Smooth muscle cell (in vitro differentiated cells): ENCODE measurements around the gene ULBP2. TPM values are rescaled to one million over a fixed set of nuclear protein-coding genes. Genes with fewer than 3 reads are reported as not detected.
"Not testable (repeated sequence)": the region's sequence is repeated elsewhere in the genome, so short reads cannot be mapped to it uniquely, and the experiment has no call there.

ENCODE experiments used
- DNase-seq: peaks from one replicate; lab custom pipeline; 2025; ENCODE audit not compliant: unreplicated experiment; lab: John Stamatoyannopoulos, UW
- H2AFZ ChIP-seq: fragments of 200-600 bp; sonication (generic); 2 replicates; pipeline ENCODE4 v1.6.0; 2016; ENCODE audit warnings: antibody characterized with exemption, low read depth, mild to moderate bottlenecking
- H3F3A ChIP-seq: fragments of 200-600 bp; sonication (generic); 2 replicates; pipeline ENCODE4 v1.6.0; 2017; ENCODE audit warnings: antibody characterized with exemption, low read depth
- H3K27ac ChIP-seq: fragments of 200-600 bp; sonication (generic); 2 replicates; pipeline ENCODE4 v1.5.1; 2016; ENCODE audit warnings: low read depth, mild to moderate bottlenecking
- H3K27me3 ChIP-seq: fragments of 200-600 bp; sonication (generic); 2 replicates; pipeline ENCODE4 v1.6.1; 2016; ENCODE audit warnings: low read depth, mild to moderate bottlenecking
- H3K36me3 ChIP-seq: fragments of 200-600 bp; sonication (generic); 2 replicates; pipeline ENCODE4 v1.5.1; 2016; ENCODE audit warnings: low read depth
- H3K4me1 ChIP-seq: fragments of 200-600 bp; sonication (generic); 2 replicates; pipeline ENCODE4 v1.5.1; 2016; ENCODE audit warnings: low read depth
- H3K4me2 ChIP-seq: fragments of 200-600 bp; sonication (generic); 2 replicates; pipeline ENCODE4 v1.6.0; 2016; ENCODE audit warnings: mild to moderate bottlenecking
- H3K4me3 ChIP-seq: fragments of 200-600 bp; sonication (generic); 2 replicates; pipeline ENCODE4 v1.5.1; 2016; ENCODE audit warnings: mild to moderate bottlenecking
- H3K79me2 ChIP-seq: fragments of 200-600 bp; sonication (generic); 2 replicates; pipeline ENCODE4 v1.6.0; 2016; ENCODE audit warnings: low read depth, mild to moderate bottlenecking
- H3K9ac ChIP-seq: fragments of 200-600 bp; sonication (generic); 2 replicates; pipeline ENCODE4 v1.6.0; 2016; ENCODE audit warnings: low read depth
- H3K9me3 ChIP-seq: fragments of 200-600 bp; sonication (generic); replicated peaks from 2 replicates; pipeline ENCODE4 v1.5.1; 2016; ENCODE audit warnings: low read depth
- H4K20me1 ChIP-seq: fragments of 200-600 bp; sonication (generic); 2 replicates; pipeline ENCODE4 v1.6.0; 2016; ENCODE audit warnings: low read depth
- CTCF ChIP-seq: fragments of 200-600 bp; sonication (generic); IDR thresholded peaks from 2 replicates; pipeline ENCODE4 v1.5.1; 2017; ENCODE audit warnings: borderline replicate concordance, mild to moderate bottlenecking, antibody characterized with exemption; ENCODE audit not compliant: insufficient read depth, poor library complexity, severe bottlenecking
- WGBS: methylation state at CpG from one replicate; pipeline ENCODE4 v1.1.7; 2016; ENCODE audit warnings: low lambda C conversion rate; 5-methylcytosine and 5-hydroxymethylcytosine counted together
- polyA plus RNA-seq: library from polyadenylated mRNA; unstranded; fragments of >200 nt; fragmentation: Nextera tagmentation; extraction: Ambion mirVana; gene quantifications from 2 replicates; pipeline ENCODE4 v1.2.1, GENCODE V29; 2016
- total RNA-seq: library from RNA; depleted of rRNA; stranded (reverse); fragments of >200 nt; gene quantifications from 2 replicates; pipeline ENCODE4 v1.2.3, GENCODE V29; 2014

The ULBP2 gene
- total and polyA plus RNA-seq, 2 experiments from 2014 or later: 8.8 to 11.7 TPM

- Histone ChIP-seq H4K20me1 (no peaks in the 10 kb centered on the region), H3F3A (no peaks in the 10 kb centered on the region), H3K4me2 (no peak overlapping the region), H2AFZ (no peak overlapping the region), H3K9me3 (no peaks in the 10 kb centered on the region), H3K36me3 (no peaks in the 10 kb centered on the region), H3K9ac (no peak overlapping the region), H3K27me3 (peaks cover 74% of the 10 kb centered on the region), H3K27ac (no peak overlapping the region), H3K79me2 (no peaks in the 10 kb centered on the region), H3K4me3 (no peak overlapping the region), H3K4me1 (no peaks in the 10 kb centered on the region)
- no peak for TF ChIP-seq CTCF
- 42% methylated on average over 6 of the region's 6 CpGs for WGBS
- no peak for DNase-seq
Measured at GRCh38 chr6:149940672-149940982, 1.2 kb upstream of the ULBP2 start.

DNA sequence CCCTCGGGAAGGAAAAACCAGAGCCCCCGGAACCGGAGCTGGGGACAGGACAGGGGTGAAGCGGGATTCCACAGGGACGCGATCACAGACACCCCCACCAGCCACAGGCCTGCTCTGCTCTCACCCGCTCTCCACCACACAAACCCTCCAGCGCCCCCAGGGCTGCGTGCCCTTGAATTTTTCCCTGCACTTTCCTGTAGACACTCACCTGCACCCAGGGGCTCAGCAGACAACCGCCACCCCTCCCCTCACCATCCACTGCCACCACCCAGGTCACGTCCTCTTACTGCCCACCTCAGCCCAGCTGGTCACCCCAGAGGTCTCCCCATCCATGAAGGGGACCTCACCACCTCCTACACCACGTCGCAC lies 631 bp downstream of the ULBP2 start:
- Histone ChIP-seq H3F3A (no peaks in the 10 kb centered on the region), H3K79me2 (no peaks in the 10 kb centered on the region), H3K4me3 (peak overlapping the region; percentile 76), H3K4me1 (no peaks in the 10 kb centered on the region), H3K27ac (no peak overlapping the region), H3K9ac (peak overlapping the region; percentile 49), H3K4me2 (peak overlapping the region; percentile 99), H3K9me3 (no peaks in the 10 kb centered on the region), H3K27me3 (peaks cover 61% of the 10 kb centered on the region), H4K20me1 (no peaks in the 10 kb centered on the region), H2AFZ (peak overlapping the region; percentile 98), H3K36me3 (no peaks in the 10 kb centered on the region)
- DNase-seq: no peak
- no peak for TF ChIP-seq CTCF
- 16% methylated on average over 9 of the region's 13 CpGs for WGBS

DNA sequence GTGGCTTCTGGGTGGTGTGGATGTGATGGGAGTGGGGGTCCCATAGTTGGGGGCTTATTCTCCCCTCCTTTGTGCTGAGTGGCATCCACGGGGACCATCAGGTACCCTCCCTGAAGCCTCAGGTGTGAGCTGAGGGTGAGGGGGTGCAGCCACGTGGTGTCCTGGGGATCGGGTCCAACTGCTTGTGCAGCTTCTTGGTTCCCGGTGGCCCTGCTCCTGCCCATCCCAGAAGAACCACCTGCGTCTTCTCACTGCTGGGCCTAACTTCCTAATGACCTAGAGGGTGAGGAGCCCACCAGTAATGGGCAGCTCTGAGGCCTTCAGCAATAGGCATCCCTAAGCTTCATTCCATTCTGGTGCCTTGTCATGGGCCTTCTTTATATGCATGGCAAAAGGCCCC lies 1.5 kb downstream of the ULBP2 start:
- 74% methylated on average over 5 of the region's 5 CpGs for WGBS
- H3K27me3 ChIP-seq: peaks cover 58% of the 10 kb centered on the region
- DNase-seq, H3K4me3 ChIP-seq, H3K4me1 ChIP-seq, H4K20me1 ChIP-seq, H3K27ac ChIP-seq, H2AFZ ChIP-seq, H3K4me2 ChIP-seq, H3K9me3 ChIP-seq, H3K36me3 ChIP-seq, H3F3A ChIP-seq, H3K9ac ChIP-seq, H3K79me2 ChIP-seq: not testable (repeated sequence)

DNA sequence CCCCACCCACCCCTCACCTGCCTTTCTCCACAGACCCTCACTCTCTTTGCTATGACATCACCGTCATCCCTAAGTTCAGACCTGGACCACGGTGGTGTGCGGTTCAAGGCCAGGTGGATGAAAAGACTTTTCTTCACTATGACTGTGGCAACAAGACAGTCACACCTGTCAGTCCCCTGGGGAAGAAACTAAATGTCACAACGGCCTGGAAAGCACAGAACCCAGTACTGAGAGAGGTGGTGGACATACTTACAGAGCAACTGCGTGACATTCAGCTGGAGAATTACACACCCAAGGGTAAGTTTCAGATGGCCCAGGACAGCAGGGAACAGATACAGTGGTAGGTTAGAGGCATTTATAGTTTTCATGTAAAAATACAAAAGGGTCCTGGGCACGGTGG lies 3.5 kb downstream of the ULBP2 start:
- H3K9me3 ChIP-seq, H3K27ac ChIP-seq, H3K9ac ChIP-seq, H3K79me2 ChIP-seq, H4K20me1 ChIP-seq, H3K4me2 ChIP-seq, H3K4me3 ChIP-seq, H3K4me1 ChIP-seq, H2AFZ ChIP-seq, H3K36me3 ChIP-seq, DNase-seq, H3F3A ChIP-seq: not testable (repeated sequence)
- H3K27me3 ChIP-seq: peaks cover 58% of the 10 kb centered on the region
- WGBS: 72% methylated on average over 3 of the region's 6 CpGs

GRCh38 chr6:149946631-149947030 lies 4.8 kb downstream of the ULBP2 start:
- H3F3A ChIP-seq, H3K79me2 ChIP-seq, H3K9ac ChIP-seq, DNase-seq, H2AFZ ChIP-seq, H3K4me2 ChIP-seq, H4K20me1 ChIP-seq, H3K9me3 ChIP-seq, H3K36me3 ChIP-seq, H3K4me3 ChIP-seq, H3K27ac ChIP-seq, H3K4me1 ChIP-seq: not testable (repeated sequence)
- H3K27me3 ChIP-seq: peaks cover 61% of the 10 kb centered on the region
- 67% methylated on average over 7 of the region's 7 CpGs for WGBS

DNA sequence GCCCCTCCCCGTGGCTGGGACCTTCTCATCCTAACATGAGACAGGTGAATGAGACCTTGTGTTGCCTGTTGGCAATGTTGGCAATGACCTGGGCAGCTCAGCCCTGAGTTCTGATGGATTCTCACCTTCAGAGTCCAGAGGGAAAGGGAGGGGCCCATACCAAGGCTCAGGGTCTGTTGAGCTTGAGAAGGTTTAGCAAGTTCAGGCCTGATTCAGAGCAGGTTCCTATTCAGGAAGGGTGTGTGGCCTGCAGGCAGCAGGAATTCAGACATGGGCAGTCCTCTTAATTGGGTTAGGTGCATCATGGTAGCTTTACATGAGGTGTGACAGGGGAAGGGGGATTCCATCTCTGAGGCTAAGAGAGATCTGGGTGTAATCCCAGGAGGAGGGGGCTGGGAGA lies 5.7 kb downstream of the ULBP2 start:
- DNase-seq, H3K4me2 ChIP-seq, H3K9me3 ChIP-seq, H3K79me2 ChIP-seq, H3F3A ChIP-seq, H3K4me1 ChIP-seq, H3K27ac ChIP-seq, H3K36me3 ChIP-seq, H3K4me3 ChIP-seq, H3K9ac ChIP-seq, H4K20me1 ChIP-seq, H2AFZ ChIP-seq: not testable (repeated sequence)
- H3K27me3 ChIP-seq: peaks cover 68% of the 10 kb centered on the region
- WGBS: no CpG with 5 or more reads among the region's 1 CpG
